Adipocyte (in vitro differentiated cells): Measurements from ENCODE around the gene SFI1.
"Not testable (repeated sequence)": the region's sequence is repeated elsewhere in the genome, so short reads cannot be mapped to it uniquely, and the experiment has no call there.

ENCODE experiments used
- DNase-seq: peaks from one replicate; pipeline ENCODE4 v3.0.0-alpha.2; 2015; ENCODE audit warnings: low read depth
- H3K27me3 ChIP-seq: replicated peaks from 2 replicates; pipeline ENCODE4 v1.7.0; 2013; ENCODE audit warnings: mild to moderate bottlenecking, low read length, moderate library complexity; ENCODE audit not compliant: control insufficient read depth, insufficient read depth
- H3K36me3 ChIP-seq: 2 replicates; pipeline ENCODE4 v1.7.0; 2013; ENCODE audit warnings: low read length, mild to moderate bottlenecking, moderate library complexity; ENCODE audit not compliant: control insufficient read depth, insufficient read depth, severe bottlenecking
- H3K4me1 ChIP-seq: 2 replicates; pipeline ENCODE4 v1.7.0; 2013; ENCODE audit warnings: mild to moderate bottlenecking, low read length, moderate library complexity; ENCODE audit not compliant: control insufficient read depth, insufficient read depth
- H3K4me3 ChIP-seq: 2 replicates; pipeline ENCODE4 v1.7.0; 2013; ENCODE audit warnings: mild to moderate bottlenecking, low read length, moderate library complexity
- H3K9ac ChIP-seq: 2 replicates; pipeline ENCODE4 v1.7.0; 2013; ENCODE audit warnings: mild to moderate bottlenecking, low read length, moderate library complexity
- H3K9me3 ChIP-seq: 2 replicates; pipeline ENCODE4 v1.7.0; 2013; ENCODE audit warnings: mild to moderate bottlenecking, low read length, moderate library complexity; ENCODE audit not compliant: control insufficient read depth

Gene SFI1

DNA sequence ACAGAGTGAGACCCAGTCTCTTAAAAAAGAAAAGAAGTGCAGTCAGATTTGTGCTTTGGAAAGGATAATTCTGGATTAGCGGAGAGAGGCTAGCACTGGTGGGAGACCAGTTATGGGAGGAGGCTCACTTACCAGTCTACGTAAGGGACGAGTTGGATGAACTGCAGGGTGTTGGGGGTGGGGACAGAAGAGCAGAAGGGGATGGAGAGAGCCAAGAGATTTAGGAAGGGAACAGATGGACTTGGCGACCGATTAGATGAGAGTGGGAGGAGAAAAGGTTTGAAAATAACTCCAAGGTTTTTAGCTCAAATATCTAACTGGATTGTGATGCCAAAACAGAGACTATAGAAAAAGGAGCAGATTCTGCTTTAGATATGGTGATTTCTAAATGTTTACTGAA lies 81.4 kb downstream of the SFI1 start:
- H3K4me3 ChIP-seq: no peak overlapping the region
- DNase-seq: no peak
- no peak overlapping the region for H3K9ac ChIP-seq
- H3K27me3 ChIP-seq: no peaks in the 10 kb centered on the region
- peaks cover 26% of the 10 kb centered on the region for H3K4me1 ChIP-seq
- no peaks in the 10 kb centered on the region for H3K9me3 ChIP-seq
- H3K36me3 ChIP-seq: no peaks in the 10 kb centered on the region

DNA sequence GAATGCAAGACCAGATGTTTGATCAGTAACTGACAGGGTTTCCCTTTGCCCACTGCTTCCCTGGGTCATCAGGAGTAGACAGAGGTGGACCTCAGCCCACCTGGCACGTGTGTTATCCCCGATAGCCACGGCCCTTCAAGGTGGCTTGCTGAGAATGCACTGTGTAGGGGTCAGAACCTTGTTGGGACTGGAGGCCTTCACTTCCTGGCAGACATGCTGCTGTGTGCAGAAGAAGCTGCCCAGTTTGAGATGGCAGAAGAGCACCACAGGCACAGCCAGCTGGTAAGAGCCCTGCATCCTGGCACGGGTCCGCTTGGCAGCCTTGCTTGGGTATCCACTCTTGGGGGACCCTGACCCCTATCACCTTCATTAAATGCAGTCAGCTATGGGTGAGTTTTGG lies 81.8 kb downstream of the SFI1 start:
- Histone ChIP-seq H3K9me3 (no peaks in the 10 kb centered on the region), H3K4me1 (peaks cover 26% of the 10 kb centered on the region), H3K4me3 (no peak overlapping the region), H3K27me3 (no peaks in the 10 kb centered on the region), H3K36me3 (no peaks in the 10 kb centered on the region), H3K9ac (no peak overlapping the region)
- no peak for DNase-seq

- Histone ChIP-seq H3K27me3 (no peaks in the 10 kb centered on the region), H3K9ac (no peak overlapping the region), H3K4me3 (no peak overlapping the region), H3K36me3 (no peaks in the 10 kb centered on the region), H3K4me1 (peaks cover 26% of the 10 kb centered on the region), H3K9me3 (no peaks in the 10 kb centered on the region)
- DNase-seq: no peak
These were observed 83.5 kb downstream of the SFI1 start for GRCh38 chr22:31579835-31580242.

DNA sequence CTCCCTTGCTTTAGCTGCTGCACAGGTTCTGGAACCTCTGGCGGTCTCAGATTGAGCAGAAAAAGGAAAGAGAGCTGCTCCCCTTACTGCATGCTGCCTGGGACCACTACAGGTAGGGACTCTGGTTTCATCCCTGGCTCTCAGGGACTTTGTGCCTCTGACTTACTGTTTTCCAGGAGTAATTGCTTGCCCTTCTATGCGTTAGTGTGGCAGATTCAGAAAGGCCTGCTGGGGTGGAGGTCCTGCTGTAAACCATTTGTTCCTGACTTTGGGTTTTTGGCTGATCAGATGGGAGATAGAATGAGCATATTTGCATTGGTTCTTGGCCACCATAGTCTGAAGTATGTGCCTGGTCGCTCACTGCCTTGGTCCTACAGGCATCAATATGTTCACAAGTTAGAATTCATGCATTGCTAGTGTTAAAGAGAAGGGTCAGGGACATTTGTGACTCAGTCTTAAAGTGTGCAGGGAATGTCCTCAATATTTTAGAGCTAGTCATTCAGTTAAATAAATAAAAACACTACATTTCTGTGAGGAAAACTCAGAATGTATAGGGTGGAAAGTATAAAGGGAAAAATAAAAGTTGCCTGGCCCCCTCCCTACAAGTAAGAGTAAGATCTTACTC lies 87.6 kb downstream of the SFI1 start:
- Histone ChIP-seq H3K4me3 (peak overlapping the region; percentile 32), H3K27me3 (no peaks in the 10 kb centered on the region), H3K9ac (peak overlapping the region; percentile 76), H3K9me3 (no peaks in the 10 kb centered on the region), H3K36me3 (peaks cover 4% of the 10 kb centered on the region), H3K4me1 (peaks cover 42% of the 10 kb centered on the region)
- DNase-seq: peak; percentile 73

GRCh38 chr22:31584804-31585160 lies 88.4 kb downstream of the SFI1 start:
- H3K9ac ChIP-seq: peak overlapping the region; percentile 76
- peak overlapping the region; percentile 32 for H3K4me3 ChIP-seq
- no peaks in the 10 kb centered on the region for H3K9me3 ChIP-seq
- no peaks in the 10 kb centered on the region for H3K27me3 ChIP-seq
- DNase-seq: no peak
- peaks cover 42% of the 10 kb centered on the region for H3K4me1 ChIP-seq
- peaks cover 4% of the 10 kb centered on the region for H3K36me3 ChIP-seq

DNA sequence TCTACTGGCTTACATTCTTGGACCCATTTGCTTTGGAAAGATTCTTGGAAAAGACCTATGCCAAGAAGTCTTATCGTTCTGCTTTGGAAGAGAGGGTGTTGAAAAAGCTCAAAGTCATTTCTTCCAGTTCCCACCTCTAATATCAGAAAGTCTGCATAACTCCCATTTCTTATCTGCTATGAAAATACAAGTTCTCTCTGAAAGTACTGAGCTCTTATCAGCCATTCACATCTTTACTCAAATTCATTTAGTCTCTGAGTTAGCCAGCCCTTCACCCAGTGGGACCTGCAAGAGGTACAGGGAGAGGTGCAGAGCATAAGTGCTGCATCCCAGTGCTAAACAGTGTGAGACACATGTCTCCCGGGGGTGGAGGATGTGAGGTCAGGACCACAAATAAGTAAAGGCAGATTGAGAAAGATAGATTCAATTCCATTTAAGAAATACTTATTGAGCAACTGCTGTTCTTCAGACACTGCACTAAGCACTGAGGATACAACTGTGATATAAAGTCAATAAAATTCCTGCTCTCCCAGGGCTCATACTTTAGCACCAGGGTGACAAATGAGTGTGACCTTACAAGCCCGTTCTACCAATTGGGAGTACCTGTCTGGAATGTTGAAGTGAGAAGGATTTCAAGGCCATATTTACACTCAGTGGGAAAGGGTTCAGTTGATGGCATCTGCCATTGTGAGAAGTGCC lies 89.0 kb downstream of the SFI1 start:
- peak overlapping the region; percentile 82 for H3K9ac ChIP-seq
- peaks cover 4% of the 10 kb centered on the region for H3K36me3 ChIP-seq
- H3K9me3 ChIP-seq: no peaks in the 10 kb centered on the region
- peak; percentile 86 for DNase-seq
- no peaks in the 10 kb centered on the region for H3K27me3 ChIP-seq
- peaks cover 42% of the 10 kb centered on the region for H3K4me1 ChIP-seq
- peak overlapping the region; percentile 34 for H3K4me3 ChIP-seq

DNA sequence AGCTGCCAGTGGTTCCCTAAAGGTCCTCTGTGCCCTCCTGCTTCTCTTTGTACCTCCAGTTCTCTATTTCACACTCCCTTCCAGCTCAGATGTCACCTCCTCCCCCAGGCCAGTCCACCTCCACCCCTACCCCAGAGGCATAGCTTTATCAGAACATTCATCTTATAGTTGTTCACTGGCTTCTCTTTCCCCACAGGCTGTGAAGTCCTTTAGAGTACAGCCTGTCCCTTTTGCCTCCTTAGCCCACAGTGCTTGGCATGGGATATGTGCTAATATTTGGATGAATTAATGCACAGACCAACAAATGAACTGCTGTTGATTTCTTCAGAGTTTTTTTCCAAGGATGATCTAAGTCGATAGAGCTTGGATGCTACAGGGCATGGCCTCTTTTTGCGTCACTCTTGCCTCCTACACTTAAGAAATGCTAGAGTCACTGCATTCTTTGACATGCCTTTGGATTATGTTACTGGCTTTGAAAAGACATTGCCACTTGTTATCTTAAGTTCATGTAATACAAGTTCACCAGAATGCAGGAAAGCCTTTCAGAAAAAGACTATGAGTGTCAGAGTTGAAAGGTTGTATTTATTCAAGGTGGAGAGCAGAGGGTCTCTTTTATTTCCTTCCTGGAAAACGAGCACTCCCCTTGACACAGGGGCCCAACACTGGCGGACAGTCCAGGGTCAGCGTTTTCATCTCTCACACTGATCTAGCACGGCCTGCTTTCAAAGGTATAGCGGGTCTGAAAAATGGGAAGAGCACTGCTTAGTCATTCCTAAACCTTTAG lies 90.0 kb downstream of the SFI1 start:
- peak; percentile 95 for DNase-seq
- H3K27me3 ChIP-seq: no peaks in the 10 kb centered on the region
- H3K9me3 ChIP-seq: no peaks in the 10 kb centered on the region
- peak overlapping the region; percentile 82 for H3K9ac ChIP-seq
- peaks cover 4% of the 10 kb centered on the region for H3K36me3 ChIP-seq
- peak overlapping the region; percentile 34 for H3K4me3 ChIP-seq
- H3K4me1 ChIP-seq: peaks cover 42% of the 10 kb centered on the region

DNA sequence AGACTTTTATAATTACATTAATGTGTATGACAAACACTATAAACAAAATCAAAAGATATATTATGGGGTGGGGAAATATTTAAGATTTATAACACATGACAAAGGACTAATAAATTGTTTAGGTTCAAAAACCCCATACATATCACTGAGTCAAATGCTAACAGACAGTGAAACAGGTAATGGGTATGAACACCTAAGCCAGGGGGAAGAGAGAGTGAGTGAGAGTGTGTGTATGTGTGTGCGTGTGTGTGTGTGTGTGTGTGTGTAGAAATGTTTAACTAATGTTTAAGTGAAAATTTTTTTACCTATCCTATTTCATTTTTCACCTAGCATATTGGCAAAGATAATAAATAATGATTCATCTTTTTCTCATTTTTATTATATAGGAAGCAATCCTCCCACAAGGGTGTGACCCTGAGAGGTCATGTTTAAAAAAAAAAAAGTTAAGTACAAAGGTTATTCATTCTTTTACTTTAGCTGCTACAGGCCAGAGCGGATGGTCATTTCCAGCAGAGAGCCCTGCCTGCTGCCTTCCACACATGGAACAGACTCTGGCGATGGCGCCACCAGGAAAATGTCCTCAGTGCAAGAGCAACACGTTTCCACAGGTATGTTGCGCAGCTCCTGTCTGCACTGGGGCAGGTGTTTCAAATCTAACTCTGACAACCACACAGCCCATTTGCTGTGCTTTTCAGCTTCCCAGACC lies 92.8 kb downstream of the SFI1 start:
- H3K36me3 ChIP-seq: peaks cover 4% of the 10 kb centered on the region
- no peaks in the 10 kb centered on the region for H3K27me3 ChIP-seq
- DNase-seq: no peak
- H3K9ac ChIP-seq: no peak overlapping the region
- H3K9me3 ChIP-seq: no peaks in the 10 kb centered on the region
- H3K4me1 ChIP-seq: peaks cover 33% of the 10 kb centered on the region
- H3K4me3 ChIP-seq: no peak overlapping the region

DNA sequence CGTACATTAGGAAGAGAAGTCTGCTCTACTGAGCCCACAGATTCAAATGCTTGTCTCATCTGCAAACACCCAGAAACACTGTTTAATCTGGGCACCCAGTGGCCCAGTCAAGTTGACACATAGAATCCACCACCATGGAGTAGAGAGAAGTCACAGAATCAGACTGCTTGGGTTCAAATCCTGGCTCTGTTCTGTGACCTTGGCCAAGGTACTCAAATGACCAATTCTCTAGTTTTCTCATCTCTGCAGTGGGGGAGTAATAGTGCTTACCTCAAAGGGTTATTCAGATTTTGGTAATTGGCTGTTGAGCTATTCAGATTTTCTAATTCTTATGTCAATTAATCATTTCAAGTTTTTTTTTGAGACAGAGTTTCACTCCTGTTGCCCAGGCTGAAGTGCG lies 93.8 kb downstream of the SFI1 start:
- not testable (repeated sequence) for H3K9me3 ChIP-seq, H3K9ac ChIP-seq, H3K4me3 ChIP-seq, H3K27me3 ChIP-seq, H3K36me3 ChIP-seq, DNase-seq
- peaks cover 23% of the 10 kb centered on the region for H3K4me1 ChIP-seq

DNA sequence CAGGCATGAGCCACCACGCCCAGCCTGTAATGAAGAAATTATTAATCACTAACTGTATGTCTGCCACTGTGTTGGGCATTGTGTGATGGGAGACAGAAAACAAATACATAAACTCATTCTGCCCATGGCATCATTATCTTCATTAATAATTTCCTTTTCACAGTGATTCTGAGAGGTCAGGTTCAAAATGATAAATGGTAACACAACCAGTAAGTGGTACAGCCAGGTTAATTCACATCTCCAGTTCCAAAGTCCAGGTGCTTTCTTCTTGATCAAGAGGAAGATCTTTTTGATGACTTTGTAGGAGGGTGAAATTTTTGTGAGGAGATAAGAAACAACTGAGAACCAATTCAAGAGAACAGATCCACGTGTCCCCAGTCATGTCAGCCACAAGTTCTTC lies 98.9 kb downstream of the SFI1 start:
- Histone ChIP-seq H3K9ac (no peak overlapping the region), H3K9me3 (no peaks in the 10 kb centered on the region), H3K4me3 (no peak overlapping the region), H3K4me1 (no peaks in the 10 kb centered on the region), H3K36me3 (no peaks in the 10 kb centered on the region), H3K27me3 (no peaks in the 10 kb centered on the region)
- no peak for DNase-seq
